Parathyroid adenoma (tissue), 2 donors: ENCODE measurements around the gene VEGFA.

ENCODE experiments used
- H2AFZ ChIP-seq: fragments of 300-600 bp; sonication (generic); one replicate; pipeline ENCODE4 v1.7.0; 2017; ENCODE audit warnings: antibody characterized with exemption, mild to moderate bottlenecking
- H3K27ac ChIP-seq: fragments of 300-600 bp; sonication (generic); one replicate; pipeline ENCODE4 v1.7.0; 2017
- H3K27me3 ChIP-seq: fragments of 300-600 bp; sonication (generic); one replicate; pipeline ENCODE4 v1.7.0; 2017; ENCODE audit warnings: low read length; ENCODE audit not compliant: control insufficient read depth, insufficient read depth
- H3K36me3 ChIP-seq: fragments of 300-600 bp; sonication (generic); one replicate; pipeline ENCODE4 v1.7.0; 2017; ENCODE audit warnings: low read length; ENCODE audit not compliant: control insufficient read depth, insufficient read depth
- H3K4me1 ChIP-seq: fragments of 300-600 bp; sonication (generic); one replicate; pipeline ENCODE4 v1.7.0; 2017; ENCODE audit warnings: control low read depth
- H3K4me2 ChIP-seq: fragments of 300-600 bp; sonication (generic); one replicate; pipeline ENCODE4 v1.7.0; 2017; ENCODE audit warnings: low read length
- H3K4me3 ChIP-seq: fragments of 300-600 bp; sonication (generic); one replicate; pipeline ENCODE4 v1.7.0; 2017; ENCODE audit warnings: low read depth, low read length
- H3K79me2 ChIP-seq: fragments of 300-600 bp; sonication (generic); one replicate; pipeline ENCODE4 v1.7.0; 2017; ENCODE audit warnings: control low read depth
- H3K9ac ChIP-seq: fragments of 300-600 bp; sonication (generic); one replicate; pipeline ENCODE4 v1.7.0; 2017; ENCODE audit warnings: mild to moderate bottlenecking
- H3K9me3 ChIP-seq: fragments of 300-600 bp; sonication (generic); one replicate; pipeline ENCODE4 v1.7.0; 2017; ENCODE audit warnings: low read length; ENCODE audit not compliant: control insufficient read depth
- CTCF ChIP-seq: fragments of 300-600 bp; sonication (generic); IDR thresholded peaks from one replicate; pipeline ENCODE4 v1.7.0; 2017; ENCODE audit warnings: antibody characterized with exemption, mild to moderate bottlenecking
- donor health status: primary hyperparathyroidism.

The VEGFA gene

DNA sequence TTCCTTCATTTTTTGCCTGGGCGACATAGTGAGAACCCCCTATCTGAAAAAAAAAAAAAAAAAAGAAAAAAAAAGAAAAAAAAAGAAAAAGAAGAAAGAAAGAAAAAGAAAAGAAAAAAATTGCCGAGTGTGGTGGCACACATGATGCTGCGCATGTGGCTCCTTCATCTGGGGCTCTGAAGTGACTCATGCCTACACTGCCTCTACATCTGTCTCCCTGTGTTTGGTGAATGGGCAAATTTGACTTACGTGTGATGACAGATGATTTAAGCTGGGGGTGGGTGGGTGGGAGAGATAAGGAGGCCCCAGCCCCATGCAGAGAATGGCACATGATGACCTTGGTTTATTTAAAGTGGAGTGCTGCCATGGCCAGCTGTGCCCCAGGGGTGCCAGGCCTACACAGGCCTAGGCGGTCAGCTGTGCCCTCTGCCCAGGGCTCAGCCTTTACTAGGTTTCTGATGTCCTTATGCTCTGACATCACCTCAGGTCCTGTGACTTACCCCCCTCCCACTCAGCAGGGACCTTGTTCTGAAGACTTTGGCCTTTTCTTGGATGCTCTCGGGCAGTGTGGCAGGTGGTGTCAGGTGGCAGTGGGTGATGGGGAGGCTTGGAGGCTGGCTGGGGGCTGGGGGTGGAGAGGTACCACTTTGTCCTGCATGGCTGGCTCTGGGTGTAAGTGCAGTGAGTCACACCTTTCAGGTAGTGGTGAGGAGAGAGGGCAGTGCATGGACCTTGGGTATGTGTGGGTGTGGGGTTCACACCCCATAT, 41.1 kb downstream of the VEGFA start:
- H2AFZ ChIP-seq, result no peak overlapping the region
- no peak for TF ChIP-seq CTCF
- no peak overlapping the region for H3K4me2 ChIP-seq
- H3K4me3 ChIP-seq, result no peak overlapping the region
- no peaks in the 10 kb centered on the region for H3K36me3 ChIP-seq
- no peak overlapping the region for H3K9ac ChIP-seq
- no peak overlapping the region for H3K27ac ChIP-seq
- H3K4me1 ChIP-seq, result peaks cover 26% of the 10 kb centered on the region
- no peaks in the 10 kb centered on the region for H3K27me3 ChIP-seq
- H3K79me2 ChIP-seq, result no peaks in the 10 kb centered on the region
- no peaks in the 10 kb centered on the region for H3K9me3 ChIP-seq

- Histone ChIP-seq H3K79me2 (no peaks in the 10 kb centered on the region), H3K9ac (no peak overlapping the region), H3K4me1 (peaks cover 22% of the 10 kb centered on the region), H3K36me3 (no peaks in the 10 kb centered on the region), H3K27me3 (no peaks in the 10 kb centered on the region), H3K9me3 (no peaks in the 10 kb centered on the region), H3K4me2 (no peak overlapping the region), H2AFZ (no peak overlapping the region), H3K27ac (no peak overlapping the region), H3K4me3 (no peak overlapping the region)
- no peak for TF ChIP-seq CTCF
Observed at GRCh38 chr6:43811733-43812099, 41.7 kb downstream of the VEGFA start.

DNA sequence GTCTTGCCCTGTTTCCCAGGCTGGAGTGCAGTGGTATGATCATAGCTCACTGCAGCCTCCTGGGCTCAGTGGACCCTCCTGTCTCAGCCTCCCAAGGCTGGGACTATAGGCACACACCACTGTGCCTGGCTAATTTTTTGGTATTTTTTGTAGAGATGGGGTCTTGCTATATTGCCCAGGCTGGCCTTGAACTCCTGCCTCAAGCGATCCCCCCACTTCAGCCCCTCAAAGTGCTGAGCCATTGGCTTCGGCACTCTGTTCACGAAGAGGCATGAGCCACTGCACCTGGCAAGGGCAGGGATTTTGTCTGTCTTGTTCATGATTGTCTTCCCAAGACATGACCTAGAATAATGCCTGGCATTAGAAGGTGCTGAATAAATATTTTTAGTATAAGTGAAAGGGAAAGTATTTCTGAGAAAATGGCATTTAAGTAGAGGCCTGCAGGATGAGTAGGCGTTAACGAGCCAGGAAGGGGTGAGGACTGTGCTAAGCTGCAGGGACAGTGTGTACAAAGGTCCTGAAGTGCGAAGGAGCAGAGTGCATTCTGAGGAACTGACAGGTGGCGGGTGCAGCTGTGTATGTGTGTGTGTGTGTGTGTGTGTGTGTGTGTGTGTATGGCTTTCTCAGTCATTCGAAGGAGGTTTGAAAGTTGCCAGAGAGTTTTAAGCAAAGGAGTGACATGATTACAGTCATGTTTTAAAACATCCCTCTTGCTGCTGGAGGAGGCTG, 43.0 kb downstream of the VEGFA start:
- Histone ChIP-seq H3K9me3 (no peaks in the 10 kb centered on the region), H2AFZ (no peak overlapping the region), H3K27ac (no peak overlapping the region), H3K9ac (no peak overlapping the region), H3K36me3 (no peaks in the 10 kb centered on the region), H3K4me3 (no peak overlapping the region), H3K27me3 (no peaks in the 10 kb centered on the region), H3K4me1 (peaks cover 13% of the 10 kb centered on the region), H3K4me2 (no peak overlapping the region), H3K79me2 (no peaks in the 10 kb centered on the region)
- no peak for TF ChIP-seq CTCF

DNA sequence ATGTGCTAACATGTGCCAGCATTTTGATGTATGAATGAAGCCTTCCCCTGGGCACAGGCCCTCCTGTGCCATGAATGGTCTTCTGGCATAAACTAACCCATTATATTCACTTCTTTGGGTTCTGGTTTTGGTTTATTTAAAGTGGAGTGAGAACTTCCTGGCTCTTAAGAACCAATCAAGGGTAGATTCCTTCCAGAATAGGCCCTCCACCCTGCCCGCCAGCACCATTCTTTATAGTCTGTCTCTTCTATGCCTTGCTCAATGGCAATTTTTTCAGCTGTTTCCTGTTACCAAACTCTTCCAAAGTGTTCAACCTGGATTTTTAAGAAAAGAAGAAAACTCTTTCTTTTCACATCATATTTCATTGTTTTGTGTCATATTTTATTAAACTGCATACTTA, 44.1 kb downstream of the VEGFA start:
- Histone ChIP-seq H3K9ac (no peak overlapping the region), H3K4me2 (no peak overlapping the region), H3K4me3 (no peak overlapping the region), H3K79me2 (no peaks in the 10 kb centered on the region), H3K36me3 (no peaks in the 10 kb centered on the region), H2AFZ (no peak overlapping the region), H3K4me1 (peaks cover 10% of the 10 kb centered on the region), H3K27me3 (no peaks in the 10 kb centered on the region), H3K9me3 (no peaks in the 10 kb centered on the region), H3K27ac (no peak overlapping the region)
- no peak for TF ChIP-seq CTCF

DNA sequence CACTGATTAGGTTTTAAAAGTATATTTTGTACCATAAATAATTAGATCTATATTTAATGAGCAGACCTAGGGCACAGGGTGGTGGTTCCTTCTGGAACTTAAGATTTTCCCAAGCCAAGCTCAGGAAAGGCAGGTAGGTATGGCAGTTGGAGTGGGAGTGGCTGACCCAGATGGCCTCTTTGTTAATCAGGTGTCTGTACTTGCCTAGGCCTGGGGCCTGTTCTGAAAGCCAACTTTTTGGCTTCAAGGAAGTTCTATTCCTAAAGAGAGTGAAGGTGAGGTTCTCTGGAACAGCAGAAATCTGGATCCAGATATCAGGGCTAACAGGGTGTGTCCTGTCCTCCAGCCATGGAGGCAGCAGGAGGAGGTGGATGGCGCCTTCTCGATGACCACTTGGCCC, 44.9 kb downstream of the VEGFA start:
- Histone ChIP-seq H3K27me3 (no peaks in the 10 kb centered on the region), H3K9ac (no peak overlapping the region), H3K4me2 (no peak overlapping the region), H3K79me2 (no peaks in the 10 kb centered on the region), H3K4me3 (no peak overlapping the region), H2AFZ (no peak overlapping the region), H3K27ac (no peak overlapping the region), H3K4me1 (peaks cover 10% of the 10 kb centered on the region), H3K9me3 (no peaks in the 10 kb centered on the region), H3K36me3 (no peaks in the 10 kb centered on the region)
- no peak for TF ChIP-seq CTCF
